HEK293 (cell line): ENCODE results near the gene MTR.

Experiments
- CTCF ChIA-PET: fragments of 350-600 bp; formaldehyde crosslinking; extraction: SDS; loops from one replicate; lab custom pipeline; 2021; ENCODE audit warnings: antibody characterized with exemption; lab: Yijun Ruan, JAX
- POLR2A ChIA-PET: fragments of 300-600 bp; formaldehyde crosslinking; extraction: SDS; loops from one replicate; lab custom pipeline; 2020; ENCODE audit warnings: antibody characterized with exemption, inconsistent platforms; lab: Yijun Ruan, JAX
- H3K27ac ChIP-seq: fragments of 200-500 bp; sonication (Bioruptor generic); 2 replicates; pipeline ENCODE4 v1.5.1; 2014; ENCODE audit warnings: low read depth, low read length, control low read depth, inconsistent platforms; ENCODE audit errors: extremely low read depth
- H3K36me3 ChIP-seq, 2 experiments: fragments of 200-500 bp in 1 of 2; sonication (Bioruptor generic) in 1 of 2; 1 replicate in 1 of 2; 2 replicates in 1 of 2; pipeline ENCODE4 v1.5.1; 2014 to 2017; ENCODE audit warnings: inconsistent platforms in 2 of 2, low read length in 2 of 2; ENCODE audit not compliant: control insufficient read depth in 2 of 2, insufficient read depth in 1 of 2
- H3K4me1 ChIP-seq: fragments of 200-500 bp; sonication (Bioruptor generic); 2 replicates; pipeline ENCODE4 v1.5.1; 2014; ENCODE audit warnings: mild to moderate bottlenecking, low read length, inconsistent platforms; ENCODE audit not compliant: control insufficient read depth, insufficient read depth
- H3K4me3 ChIP-seq: 2 replicates; pipeline ENCODE4 v1.5.1; 2011; ENCODE audit warnings: low read depth, mild to moderate bottlenecking, control low read depth, low read length, moderate library complexity
- H3K9me3 ChIP-seq: fragments of 200-500 bp; sonication (Bioruptor generic); 2 replicates; pipeline ENCODE4 v1.5.1; 2014; ENCODE audit warnings: low read depth, low read length, inconsistent platforms; ENCODE audit not compliant: control insufficient read depth, insufficient read depth
- AEBP2 ChIP-seq: fragments of 450-650 bp; formaldehyde crosslinking; IDR thresholded peaks from 2 replicates; pipeline ENCODE4 v1.5.1; 2016; ENCODE audit warnings: missing biosample characterization, missing genetic modification characterization, borderline replicate concordance
- ATF2 ChIP-seq: fragments of 450-650 bp; formaldehyde crosslinking; IDR thresholded peaks from 2 replicates; pipeline ENCODE4 v1.5.1; 2016; ENCODE audit warnings: missing biosample characterization, missing genetic modification characterization, low read depth
- GFI1B ChIP-seq: fragments of 450-650 bp; formaldehyde crosslinking; IDR thresholded peaks from 2 replicates; pipeline ENCODE4 v1.5.1; 2016; ENCODE audit warnings: missing biosample characterization, missing genetic modification characterization
- GLIS1 ChIP-seq: fragments of 450-650 bp; formaldehyde crosslinking; IDR thresholded peaks from 2 replicates; pipeline ENCODE4 v1.5.1; 2016; ENCODE audit warnings: missing biosample characterization, missing genetic modification characterization
- KLF1 ChIP-seq: fragments of 450-650 bp; formaldehyde crosslinking; IDR thresholded peaks from 2 replicates; pipeline ENCODE4 v1.5.1; 2016; ENCODE audit warnings: missing biosample characterization, missing genetic modification characterization
- KLF16 ChIP-seq: fragments of 450-650 bp; formaldehyde crosslinking; IDR thresholded peaks from 2 replicates; pipeline ENCODE4 v1.5.1; 2017; ENCODE audit warnings: missing biosample characterization, missing genetic modification characterization
- KLF9 ChIP-seq: fragments of 450-650 bp; formaldehyde crosslinking; IDR thresholded peaks from 2 replicates; pipeline ENCODE4 v1.5.1; 2016; ENCODE audit warnings: missing biosample characterization, missing genetic modification characterization, low read depth
- SALL2 ChIP-seq: fragments of 450-650 bp; formaldehyde crosslinking; IDR thresholded peaks from 2 replicates; pipeline ENCODE4 v1.5.0; 2017; ENCODE audit warnings: missing biosample characterization, mild to moderate bottlenecking, missing genetic modification characterization, borderline replicate concordance
- ZBTB17 ChIP-seq: fragments of 450-650 bp; formaldehyde crosslinking; IDR thresholded peaks from 2 replicates; pipeline ENCODE4 v1.5.1; 2016; ENCODE audit warnings: missing biosample characterization, missing genetic modification characterization
- ZBTB44 ChIP-seq: fragments of 450-650 bp; IDR thresholded peaks from 2 replicates; pipeline ENCODE4 v1.5.1; 2018; ENCODE audit warnings: missing biosample characterization, mild to moderate bottlenecking, missing genetic modification characterization
- ZBTB48 ChIP-seq: fragments of 450-650 bp; formaldehyde crosslinking; IDR thresholded peaks from 2 replicates; pipeline ENCODE4 v1.5.1; 2016; ENCODE audit warnings: missing biosample characterization, missing genetic modification characterization
- ZNF155 ChIP-seq: fragments of 450-650 bp; formaldehyde crosslinking; IDR thresholded peaks from 2 replicates; pipeline ENCODE4 v1.5.1; 2016; ENCODE audit warnings: missing biosample characterization, missing genetic modification characterization
- ZNF223 ChIP-seq: fragments of 450-650 bp; formaldehyde crosslinking; IDR thresholded peaks from 2 replicates; pipeline ENCODE4 v1.5.1; 2016; ENCODE audit warnings: missing biosample characterization, missing genetic modification characterization
- ZNF23 ChIP-seq: fragments of 450-650 bp; formaldehyde crosslinking; IDR thresholded peaks from 2 replicates; pipeline ENCODE4 v1.5.1; 2016; ENCODE audit warnings: missing biosample characterization, missing genetic modification characterization, borderline replicate concordance
- ZNF248 ChIP-seq: fragments of 450-650 bp; formaldehyde crosslinking; IDR thresholded peaks from 2 replicates; pipeline ENCODE4 v1.5.1; 2017; ENCODE audit warnings: missing biosample characterization, missing genetic modification characterization
- ZNF37A ChIP-seq: fragments of 450-650 bp; IDR thresholded peaks from 2 replicates; pipeline ENCODE4 v1.5.1; 2018; ENCODE audit warnings: missing biosample characterization, missing genetic modification characterization
- ZNF426 ChIP-seq: fragments of 450-650 bp; formaldehyde crosslinking; IDR thresholded peaks from 2 replicates; pipeline ENCODE4 v1.5.1; 2017; ENCODE audit warnings: missing biosample characterization, missing genetic modification characterization, mild to moderate bottlenecking, inconsistent platforms, moderate library complexity
- ZNF501 ChIP-seq: fragments of 450-650 bp; formaldehyde crosslinking; IDR thresholded peaks from 2 replicates; pipeline ENCODE4 v1.5.1; 2016; ENCODE audit warnings: missing biosample characterization, missing genetic modification characterization
- ZNF521 ChIP-seq: fragments of 450-650 bp; formaldehyde crosslinking; IDR thresholded peaks from 2 replicates; pipeline ENCODE4 v1.5.1; 2017; ENCODE audit warnings: missing biosample characterization, mild to moderate bottlenecking, missing genetic modification characterization
- ZNF560 ChIP-seq: fragments of 450-650 bp; formaldehyde crosslinking; IDR thresholded peaks from 2 replicates; pipeline ENCODE4 v1.5.1; 2017; ENCODE audit warnings: missing biosample characterization, missing genetic modification characterization, borderline replicate concordance
- ZNF600 ChIP-seq: fragments of 450-650 bp; formaldehyde crosslinking; IDR thresholded peaks from 2 replicates; pipeline ENCODE4 v1.5.1; 2016; ENCODE audit warnings: missing biosample characterization, missing genetic modification characterization
- ZNF645 ChIP-seq: fragments of 450-650 bp; formaldehyde crosslinking; IDR thresholded peaks from 2 replicates; pipeline ENCODE4; 2016; ENCODE audit warnings: missing biosample characterization, missing genetic modification characterization
- ZNF658 ChIP-seq: fragments of 450-650 bp; formaldehyde crosslinking; IDR thresholded peaks from 2 replicates; pipeline ENCODE4; 2016; ENCODE audit warnings: missing biosample characterization, missing genetic modification characterization
- ZNF701 ChIP-seq: fragments of 450-650 bp; formaldehyde crosslinking; IDR thresholded peaks from 2 replicates; pipeline ENCODE4 v1.5.1; 2016; ENCODE audit warnings: missing biosample characterization, missing genetic modification characterization
- ZNF776 ChIP-seq: fragments of 450-650 bp; formaldehyde crosslinking; IDR thresholded peaks from 2 replicates; pipeline ENCODE4 v1.5.0; 2017; ENCODE audit warnings: missing biosample characterization, missing genetic modification characterization, borderline replicate concordance
- ZNF791 ChIP-seq: fragments of 450-650 bp; formaldehyde crosslinking; IDR thresholded peaks from 2 replicates; pipeline ENCODE4 v1.5.1; 2016; ENCODE audit warnings: missing biosample characterization, missing genetic modification characterization
- ZNF830 ChIP-seq: fragments of 450-650 bp; IDR thresholded peaks from 2 replicates; pipeline ENCODE4 v1.5.0; 2018; ENCODE audit warnings: missing biosample characterization, missing genetic modification characterization, low read depth, mild to moderate bottlenecking, moderate library complexity
- ZSCAN18 ChIP-seq: fragments of 450-650 bp; formaldehyde crosslinking; IDR thresholded peaks from 2 replicates; pipeline ENCODE4 v1.5.1; 2016; ENCODE audit warnings: missing biosample characterization, missing genetic modification characterization

The MTR gene

GRCh38 chr1:236750928-236751327 is 44.2 kb upstream of the MTR start (continued):
- TF ChIP-seq ZSCAN18 (tag by site-specific recombination) (no peak), ZNF248 (tag by site-specific recombination) (no peak), ZBTB44 (tag by site-specific recombination) (no peak), KLF16 (tag by site-specific recombination) (no peak), ATF2 (no peak), ZNF830 (tag by site-specific recombination) (no peak), ZNF155 (tag by site-specific recombination) (no peak), ZBTB17 (tag by site-specific recombination) (no peak)
- TF ChIP-seq, all 188 proteins: peak for 0

GRCh38 chr1:236751385-236751784 is 43.7 kb upstream of the MTR start:
- Histone ChIP-seq H3K4me3 (no peak overlapping the region), H3K4me1 (no peaks in the 10 kb centered on the region), H3K9me3 (no peaks in the 10 kb centered on the region), H3K27ac (no peak overlapping the region), H3K36me3 (peaks cover 9 to 73% of the 10 kb centered on the region in 2 experiments; a peak in 2 of 3 replicates)
- POLR2A ChIA-PET = interaction anchor here (0.7 kb wide), 1 partner anchor 204 kb away, joined by 6 read pairs; no protein-coding TSS in a partner anchor
- CTCF ChIA-PET = interaction anchor here (0.7 kb wide), 1 partner anchor 211 kb away, joined by 3 read pairs; no protein-coding TSS in a partner anchor
- TF ChIP-seq ZNF23 (no peak), ZBTB48 (tag by site-specific recombination) (no peak), ZNF658 (tag by site-specific recombination) (no peak)
- TF ChIP-seq, all 188 proteins: peak for 0

GRCh38 chr1:236751935-236752334 is 43.2 kb upstream of the MTR start:
- TF ChIP-seq KLF9 (tag by site-specific recombination) = no peak
- TF ChIP-seq SALL2 (tag by site-specific recombination) = no peak
- TF ChIP-seq KLF1 (tag by site-specific recombination) = no peak
- no peak for TF ChIP-seq ZNF701 (tag by site-specific recombination)
- no peak for TF ChIP-seq ZNF645
- no peak for TF ChIP-seq GFI1B (tag by site-specific recombination)
- no peak for TF ChIP-seq ZNF501 (tag by site-specific recombination)
- TF ChIP-seq AEBP2 (tag by site-specific recombination) = no peak
- TF ChIP-seq ZNF776 (tag by site-specific recombination) = no peak
- no peak for TF ChIP-seq ZNF223 (tag by site-specific recombination)
- TF ChIP-seq ZNF426 = no peak
- no peak for TF ChIP-seq ZNF791 (tag by site-specific recombination)
- TF ChIP-seq GLIS1 = no peak
- TF ChIP-seq ZNF560 (tag by site-specific recombination) = no peak
- TF ChIP-seq ZNF37A = no peak
- no peak for TF ChIP-seq ZNF600 (tag by site-specific recombination)
- no peak for TF ChIP-seq ZNF521 (tag by site-specific recombination)
- TF ChIP-seq, all 188 proteins: peak for 0
- Histone ChIP-seq H3K27ac (no peak overlapping the region), H3K4me3 (no peak overlapping the region), H3K9me3 (no peaks in the 10 kb centered on the region), H3K36me3 (peaks cover 9 to 69% of the 10 kb centered on the region in 2 experiments; a peak in 2 of 3 replicates), H3K4me1 (no peaks in the 10 kb centered on the region)
- ChIA-PET CTCF (interaction anchor here (0.7 kb wide), 2 partner anchors 74 to 136 kb away, joined by 3 to 4 read pairs; no protein-coding TSS in a partner anchor), POLR2A (no interaction called here)
